ACC112 (cell line): ENCODE measurements around the gene PPP1R15B.

Source experiments
- H2AFZ ChIP-seq: fragments of 200-600 bp; sonication (generic); one replicate; pipeline ENCODE4 v1.6.0; 2017; ENCODE audit warnings: antibody characterized with exemption, low read length; ENCODE audit not compliant: unreplicated experiment
- H3K27ac ChIP-seq: fragments of 200-600 bp; sonication (generic); 2 replicates; pipeline ENCODE4 v1.5.1; 2014; ENCODE audit warnings: low read depth, mild to moderate bottlenecking, antibody characterized with exemption, low read length, moderate library complexity
- H3K27me3 ChIP-seq: fragments of 200-600 bp; sonication (generic); 2 replicates; pipeline ENCODE4 v1.6.1; 2014; ENCODE audit warnings: mild to moderate bottlenecking, antibody characterized with exemption, low read length, moderate library complexity, mixed read lengths; ENCODE audit not compliant: insufficient read depth
- H3K36me3 ChIP-seq: fragments of 200-600 bp; sonication (generic); 2 replicates; pipeline ENCODE4 v1.6.1; 2016; ENCODE audit warnings: mild to moderate bottlenecking, antibody characterized with exemption, low read length, moderate library complexity, mixed read lengths; ENCODE audit not compliant: insufficient read depth
- H3K4me1 ChIP-seq: fragments of 200-600 bp; sonication (generic); one replicate; pipeline ENCODE4 v1.6.1; 2016; ENCODE audit warnings: low read length, mixed read lengths; ENCODE audit not compliant: insufficient read depth, unreplicated experiment, control insufficient read depth
- H3K4me3 ChIP-seq: fragments of 200-600 bp; sonication (generic); 2 replicates; pipeline ENCODE4 v1.5.1; 2014; ENCODE audit warnings: mild to moderate bottlenecking, low read depth, low read length
- H3K79me2 ChIP-seq: fragments of 200-600 bp; sonication (generic); one replicate; pipeline ENCODE4 v1.6.0; 2016; ENCODE audit warnings: low read length; ENCODE audit not compliant: control insufficient read depth, unreplicated experiment, insufficient read depth

Gene PPP1R15B

GRCh38 chr1:204411451-204412204 lies at the start of gene PPP1R15B:
TSS of gene PPP1R15B (minus strand) at chr1:204411817. CDS start at chr1:204411411, 406 bp downstream.
- H3K4me1 ChIP-seq: peaks cover 3% of the 10 kb centered on the region
- H3K79me2 ChIP-seq: peaks cover 50% of the 10 kb centered on the region
- H3K36me3 ChIP-seq: peaks cover 31% of the 10 kb centered on the region
- no peaks in the 10 kb centered on the region for H3K27me3 ChIP-seq
- peak within 1 kb of the TSS; percentile 98 for H3K27ac ChIP-seq
- peak within 1 kb of the TSS; percentile 99 for H3K4me3 ChIP-seq
- no peak within 1 kb of the TSS for H2AFZ ChIP-seq

- no peak overlapping the region for H3K27ac ChIP-seq
- H3K4me1 ChIP-seq: no peaks in the 10 kb centered on the region
- H2AFZ ChIP-seq: no peak overlapping the region
- no peak overlapping the region for H3K4me3 ChIP-seq
- no peaks in the 10 kb centered on the region for H3K36me3 ChIP-seq
- H3K79me2 ChIP-seq: no peaks in the 10 kb centered on the region
- peaks cover 36% of the 10 kb centered on the region for H3K27me3 ChIP-seq
These were observed 48.7 kb upstream of the PPP1R15B start for GRCh38 chr1:204460346-204460745.

- no peaks in the 10 kb centered on the region for H3K36me3 ChIP-seq
- no peak overlapping the region for H3K4me3 ChIP-seq
- H3K27ac ChIP-seq: no peak overlapping the region
- peaks cover 30% of the 10 kb centered on the region for H3K27me3 ChIP-seq
- no peaks in the 10 kb centered on the region for H3K79me2 ChIP-seq
- H2AFZ ChIP-seq: no peak overlapping the region
- no peaks in the 10 kb centered on the region for H3K4me1 ChIP-seq
These were observed 48.1 kb upstream of the PPP1R15B start for GRCh38 chr1:204459706-204460105.

- no peak overlapping the region for H3K4me3 ChIP-seq
- H3K36me3 ChIP-seq: no peaks in the 10 kb centered on the region
- H3K27me3 ChIP-seq: peaks cover 14% of the 10 kb centered on the region
- H2AFZ ChIP-seq: no peak overlapping the region
- H3K27ac ChIP-seq: no peak overlapping the region
- H3K79me2 ChIP-seq: no peaks in the 10 kb centered on the region
- H3K4me1 ChIP-seq: no peaks in the 10 kb centered on the region
These were observed 46.0 kb upstream of the PPP1R15B start for GRCh38 chr1:204457666-204458065.

DNA sequence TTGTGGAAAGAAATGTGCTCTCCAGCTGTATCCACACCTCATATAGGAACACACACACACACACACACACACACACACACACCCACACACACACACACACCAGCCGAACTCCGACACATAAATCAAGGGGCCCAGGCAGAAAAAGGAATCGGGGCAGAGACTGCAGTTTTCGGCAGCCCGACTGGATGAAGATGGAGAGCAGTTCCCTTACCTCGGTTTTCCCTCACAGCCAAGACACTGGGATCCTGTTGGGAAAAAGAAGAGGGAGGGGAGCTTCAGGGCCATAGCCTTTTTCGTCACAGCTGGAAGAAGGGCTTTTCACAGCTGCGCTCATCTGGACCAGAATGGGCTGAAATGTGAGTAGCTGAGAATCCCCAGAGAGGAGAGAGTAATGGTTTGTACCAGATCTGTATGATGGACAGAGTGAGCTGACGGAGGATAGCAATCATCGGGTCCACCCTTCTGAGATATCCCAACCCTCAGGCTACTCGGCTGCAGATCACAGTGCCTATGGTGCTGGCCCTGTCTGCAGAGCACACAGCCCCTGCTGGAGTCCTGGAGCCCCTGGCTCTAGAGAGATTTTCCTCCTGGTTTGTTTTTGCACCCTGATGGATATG lies 45.3 kb upstream of the PPP1R15B start:
- Histone ChIP-seq H3K27me3 (peaks cover 14% of the 10 kb centered on the region), H2AFZ (no peak overlapping the region), H3K27ac (no peak overlapping the region), H3K4me1 (no peaks in the 10 kb centered on the region), H3K79me2 (no peaks in the 10 kb centered on the region), H3K4me3 (no peak overlapping the region), H3K36me3 (no peaks in the 10 kb centered on the region)

GRCh38 chr1:204455831-204456145 lies 44.2 kb upstream of the PPP1R15B start:
- H3K4me3 ChIP-seq: no peak overlapping the region
- no peak overlapping the region for H3K27ac ChIP-seq
- no peak overlapping the region for H2AFZ ChIP-seq
- H3K36me3 ChIP-seq: no peaks in the 10 kb centered on the region
- peaks cover 14% of the 10 kb centered on the region for H3K27me3 ChIP-seq
- no peaks in the 10 kb centered on the region for H3K4me1 ChIP-seq
- no peaks in the 10 kb centered on the region for H3K79me2 ChIP-seq

GRCh38 chr1:204455063-204455830 lies 43.6 kb upstream of the PPP1R15B start:
- H3K27ac ChIP-seq: no peak overlapping the region
- H3K4me3 ChIP-seq: no peak overlapping the region
- no peak overlapping the region for H2AFZ ChIP-seq
- no peaks in the 10 kb centered on the region for H3K79me2 ChIP-seq
- peaks cover 14% of the 10 kb centered on the region for H3K27me3 ChIP-seq
- no peaks in the 10 kb centered on the region for H3K36me3 ChIP-seq
- H3K4me1 ChIP-seq: no peaks in the 10 kb centered on the region

GRCh38 chr1:204454476-204454875 lies 42.9 kb upstream of the PPP1R15B start:
- no peak overlapping the region for H3K4me3 ChIP-seq
- H3K27ac ChIP-seq: no peak overlapping the region
- no peaks in the 10 kb centered on the region for H3K4me1 ChIP-seq

GRCh38 chr1:204453141-204453772 lies 41.6 kb upstream of the PPP1R15B start:
- H3K36me3 ChIP-seq: no peaks in the 10 kb centered on the region
- H2AFZ ChIP-seq: no peak overlapping the region
- no peaks in the 10 kb centered on the region for H3K4me1 ChIP-seq
- no peak overlapping the region for H3K4me3 ChIP-seq
- H3K27ac ChIP-seq: no peak overlapping the region
- H3K27me3 ChIP-seq: peaks cover 14% of the 10 kb centered on the region
- no peaks in the 10 kb centered on the region for H3K79me2 ChIP-seq

More at GRCh38 chr1:204454476-204454875, 42.9 kb upstream of the PPP1R15B start:
- H3K79me2 ChIP-seq: no peaks in the 10 kb centered on the region
- H3K36me3 ChIP-seq: no peaks in the 10 kb centered on the region
- peaks cover 14% of the 10 kb centered on the region for H3K27me3 ChIP-seq
- no peak overlapping the region for H2AFZ ChIP-seq

GRCh38 chr1:204451352-204452124 lies 39.9 kb upstream of the PPP1R15B start:
- Histone ChIP-seq H3K36me3 (no peaks in the 10 kb centered on the region), H3K79me2 (no peaks in the 10 kb centered on the region), H3K4me3 (no peak overlapping the region), H3K27me3 (peaks cover 7% of the 10 kb centered on the region; the same call in 1 of the 2 replicates), H2AFZ (no peak overlapping the region), H3K4me1 (no peaks in the 10 kb centered on the region), H3K27ac (no peak overlapping the region)
